ENCODE measurements around the gene PYGB.
A peak's percentile ranks its signal among the peaks of the same experiment; 100 is the strongest.
"Not testable (repeated sequence)": the region's sequence is repeated elsewhere in the genome, so short reads cannot be mapped to it uniquely, and the experiment has no call there.

PYGB gene

GRCh38 chr20:25296094-25297093 is 48.5 kb downstream of the PYGB start:
- DNase-seq = peak; percentile 11

DNA sequence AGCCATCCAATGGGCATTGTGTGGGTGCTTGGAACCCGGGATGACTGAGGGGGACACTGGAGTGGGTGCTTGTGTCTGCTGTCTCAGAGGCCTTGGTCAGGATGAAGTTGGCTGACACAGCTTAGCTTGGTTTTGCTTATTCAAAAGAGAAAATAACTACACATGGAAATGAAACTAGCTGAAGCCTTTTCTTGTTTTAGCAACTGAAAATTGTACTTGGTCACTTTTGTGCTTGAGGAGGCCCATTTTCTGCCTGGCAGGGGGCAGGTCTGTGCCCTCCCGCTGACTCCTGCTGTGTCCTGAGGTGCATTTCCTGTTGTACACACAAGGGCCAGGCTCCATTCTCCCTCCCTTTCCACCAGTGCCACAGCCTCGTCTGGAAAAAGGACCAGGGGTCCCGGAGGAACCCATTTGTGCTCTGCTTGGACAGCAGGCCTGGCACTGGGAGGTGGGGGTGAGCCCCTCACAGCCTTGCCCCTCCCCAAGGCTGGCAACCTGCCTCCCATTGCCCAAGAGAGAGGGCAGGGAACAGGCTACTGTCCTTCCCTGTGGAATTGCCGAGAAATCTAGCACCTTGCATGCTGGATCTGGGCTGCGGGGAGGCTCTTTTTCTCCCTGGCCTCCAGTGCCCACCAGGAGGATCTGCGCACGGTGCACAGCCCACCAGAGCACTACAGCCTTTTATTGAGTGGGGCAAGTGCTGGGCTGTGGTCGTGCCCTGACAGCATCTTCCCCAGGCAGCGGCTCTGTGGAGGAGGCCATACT is 49.4 kb downstream of the PYGB start:
- no peak for DNase-seq

DNA sequence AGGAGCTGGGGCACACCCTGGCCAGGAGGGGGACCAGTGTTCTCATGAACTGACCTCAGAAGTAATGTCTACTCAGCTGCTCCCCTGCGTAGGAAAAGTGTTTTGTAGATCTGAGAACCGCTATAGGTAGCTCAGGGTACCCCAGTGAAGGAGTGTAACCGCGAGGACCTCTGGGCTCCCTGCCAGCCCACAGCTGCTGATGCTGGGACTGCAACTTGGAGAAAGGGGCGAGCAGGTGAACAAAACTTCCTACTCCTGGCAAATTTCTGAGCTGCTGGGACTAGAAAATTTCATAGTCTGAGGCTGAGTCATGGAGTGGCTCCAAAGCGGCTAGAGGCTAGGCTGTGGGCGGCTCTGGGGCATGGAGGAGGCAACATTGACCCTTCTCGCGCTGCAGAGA is 51.9 kb downstream of the PYGB start:
- DNase-seq = peak; percentile 21

DNA sequence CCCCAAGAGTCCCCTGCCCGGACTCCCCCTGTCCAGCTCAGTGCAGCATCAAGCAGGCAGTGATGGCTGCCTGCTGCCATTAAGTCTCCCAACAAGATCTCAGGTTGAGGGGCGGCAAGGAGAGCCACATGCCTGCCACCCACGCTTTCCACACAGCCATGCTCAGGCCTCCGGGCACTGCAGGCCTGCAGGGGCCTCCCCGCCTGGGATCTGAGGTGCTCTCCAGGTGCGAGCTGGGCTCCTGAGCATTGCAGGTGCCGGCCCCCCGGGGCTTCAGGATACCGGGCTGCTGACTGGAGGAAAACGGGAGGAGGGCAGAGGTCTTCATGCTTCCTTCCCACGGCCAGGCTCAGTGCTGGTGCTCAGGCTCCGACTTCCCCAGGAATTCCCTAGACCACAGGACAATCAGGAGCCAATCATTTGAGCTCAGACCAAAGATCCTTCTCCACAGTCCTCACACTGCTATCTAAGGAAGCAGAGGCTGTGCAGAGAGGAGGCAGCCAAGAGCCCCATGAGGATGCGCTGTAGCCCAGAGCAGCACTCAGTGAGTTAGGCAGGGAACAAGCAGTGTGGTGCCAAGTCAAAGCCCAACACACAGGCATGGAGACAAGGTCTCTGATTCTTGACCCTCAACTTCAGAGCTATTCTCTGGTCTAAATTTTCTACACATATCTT is 52.7 kb downstream of the PYGB start:
- no peak for DNase-seq

DNA sequence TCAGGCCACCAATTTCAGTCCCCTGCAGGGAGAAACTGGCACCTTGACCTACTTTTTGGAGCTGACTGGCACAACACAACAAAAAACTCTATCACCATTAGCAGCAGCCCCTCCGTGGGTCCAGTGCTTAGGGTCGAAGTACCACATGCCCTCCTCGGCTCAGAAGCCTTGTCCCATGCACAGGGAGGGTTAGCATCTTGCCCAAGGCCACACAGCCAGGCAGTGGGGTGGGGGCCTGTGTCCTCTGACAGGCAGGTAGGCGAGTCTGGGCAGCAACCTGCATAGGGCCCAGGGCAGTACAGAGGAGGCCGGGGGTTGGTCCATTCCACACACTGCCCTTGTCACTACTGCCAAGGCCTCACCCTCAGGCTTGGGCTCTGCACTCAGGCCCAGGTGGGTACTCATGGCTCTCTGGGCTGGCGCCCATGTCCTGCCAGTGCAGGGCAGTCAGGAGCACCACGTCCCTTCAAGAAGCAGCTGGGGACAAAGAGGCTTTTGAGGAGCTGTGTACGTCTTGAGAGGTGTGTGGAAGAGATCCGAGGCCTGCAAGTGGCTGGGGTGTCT is 53.6 kb downstream of the PYGB start:
- DNase-seq = no peak

DNA sequence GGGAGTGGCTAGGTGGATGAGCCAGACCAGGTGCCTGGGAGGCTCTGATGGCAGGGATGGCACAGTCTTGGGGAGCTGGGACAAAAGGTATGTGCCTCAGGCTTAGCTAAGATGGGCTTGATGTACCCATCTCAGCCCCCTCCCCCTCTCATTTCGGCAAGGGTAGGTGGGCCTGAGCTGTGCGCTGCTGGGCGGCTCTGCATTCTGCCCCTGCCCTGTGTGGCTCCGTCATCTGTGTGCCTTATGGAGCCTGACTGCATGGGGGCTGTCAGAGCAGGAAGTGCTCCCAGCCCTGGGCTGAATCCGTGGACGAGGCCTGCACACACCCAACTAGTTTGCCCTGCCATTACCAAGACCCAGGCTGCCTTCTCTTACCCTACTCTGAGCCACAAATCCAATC is 54.7 kb downstream of the PYGB start:
- no peak for DNase-seq

DNA sequence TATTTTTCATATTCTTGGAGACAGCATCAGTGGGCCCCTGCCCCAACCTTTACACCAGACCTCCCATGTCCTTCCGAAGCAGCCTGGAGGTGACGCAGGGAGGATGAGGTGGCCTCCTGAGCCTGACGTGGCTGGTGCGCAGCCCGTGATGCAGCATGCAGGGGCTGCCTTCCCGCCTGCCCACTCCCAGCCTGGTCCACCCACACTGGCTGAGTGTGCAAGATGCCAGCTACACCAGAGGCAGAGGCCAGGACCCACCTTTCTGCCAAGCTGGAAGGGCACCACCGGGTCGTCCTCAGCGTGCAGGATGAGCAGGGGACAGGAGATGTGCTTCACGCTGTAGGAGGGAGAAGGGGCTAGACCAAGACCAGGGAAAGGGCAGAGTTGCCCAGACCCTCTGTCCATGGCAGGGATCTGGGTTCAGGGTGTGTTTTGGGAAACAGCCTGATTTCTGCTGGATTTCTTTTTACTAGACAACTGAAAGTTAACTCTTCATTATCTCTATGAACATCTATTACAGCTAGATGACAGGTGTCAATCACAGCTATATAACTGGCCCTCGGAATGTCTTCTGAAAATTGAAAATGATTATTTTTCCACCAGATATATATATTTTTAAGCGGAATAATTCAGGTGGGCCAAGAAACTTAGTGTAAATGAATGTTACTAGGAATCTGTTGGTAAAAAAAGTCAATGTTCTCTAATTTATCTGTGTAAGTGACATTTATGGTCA is 55.6 kb downstream of the PYGB start:
- DNase-seq = no peak

DNA sequence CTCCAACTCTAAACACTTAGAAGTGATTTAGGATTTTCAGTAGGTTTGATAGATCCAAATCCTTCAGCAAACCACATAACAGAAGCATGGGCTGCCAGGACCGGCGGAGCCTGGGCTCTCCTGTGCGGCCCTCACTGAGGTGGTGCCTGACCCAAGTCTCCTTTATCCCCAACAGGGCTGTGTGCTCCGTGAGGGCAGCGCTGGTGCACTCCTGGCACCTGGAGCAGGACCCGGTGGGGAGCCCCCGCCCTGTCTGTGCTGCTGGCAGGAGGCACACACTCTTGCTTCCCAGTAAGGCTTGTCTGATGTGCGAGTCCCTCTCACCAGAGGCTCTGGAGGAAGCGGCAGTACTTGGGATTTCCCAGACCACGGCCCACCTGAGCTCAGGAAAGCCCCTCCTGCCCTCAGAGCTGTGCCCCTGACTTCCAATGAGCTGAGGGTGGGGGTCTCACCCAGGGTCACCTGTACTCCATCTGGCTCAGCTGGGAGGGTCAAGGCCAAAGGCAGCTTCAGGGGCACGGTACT is 56.2 kb downstream of the PYGB start:
- no peak for DNase-seq

GRCh38 chr20:25306991-25307903 is 59.4 kb downstream of the PYGB start:
- DNase-seq = no peak

DNA sequence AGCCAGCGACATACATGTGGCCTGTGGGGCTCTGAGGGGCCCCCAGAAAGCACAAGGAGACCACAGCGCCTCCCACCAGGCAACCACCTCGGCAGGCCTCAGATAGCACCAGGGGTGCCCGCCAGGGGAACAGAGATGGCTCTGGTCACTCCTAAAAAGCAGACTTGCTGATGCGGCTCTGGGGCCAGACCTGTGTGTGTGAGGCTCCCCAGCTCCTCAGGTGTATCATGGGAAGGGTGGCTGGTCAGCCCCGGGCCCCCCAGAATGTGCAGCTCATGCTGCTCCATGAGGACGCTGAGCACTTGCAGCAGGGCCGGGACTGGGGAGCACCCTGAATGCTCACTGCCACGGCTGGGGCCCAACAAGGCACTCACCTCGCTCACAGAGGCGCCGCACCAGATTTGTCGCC is 60.2 kb downstream of the PYGB start:
- DNase-seq = no peak

GRCh38 chr20:25308671-25309394 is 60.9 kb downstream of the PYGB start:
- DNase-seq = peak; percentile 86

DNA sequence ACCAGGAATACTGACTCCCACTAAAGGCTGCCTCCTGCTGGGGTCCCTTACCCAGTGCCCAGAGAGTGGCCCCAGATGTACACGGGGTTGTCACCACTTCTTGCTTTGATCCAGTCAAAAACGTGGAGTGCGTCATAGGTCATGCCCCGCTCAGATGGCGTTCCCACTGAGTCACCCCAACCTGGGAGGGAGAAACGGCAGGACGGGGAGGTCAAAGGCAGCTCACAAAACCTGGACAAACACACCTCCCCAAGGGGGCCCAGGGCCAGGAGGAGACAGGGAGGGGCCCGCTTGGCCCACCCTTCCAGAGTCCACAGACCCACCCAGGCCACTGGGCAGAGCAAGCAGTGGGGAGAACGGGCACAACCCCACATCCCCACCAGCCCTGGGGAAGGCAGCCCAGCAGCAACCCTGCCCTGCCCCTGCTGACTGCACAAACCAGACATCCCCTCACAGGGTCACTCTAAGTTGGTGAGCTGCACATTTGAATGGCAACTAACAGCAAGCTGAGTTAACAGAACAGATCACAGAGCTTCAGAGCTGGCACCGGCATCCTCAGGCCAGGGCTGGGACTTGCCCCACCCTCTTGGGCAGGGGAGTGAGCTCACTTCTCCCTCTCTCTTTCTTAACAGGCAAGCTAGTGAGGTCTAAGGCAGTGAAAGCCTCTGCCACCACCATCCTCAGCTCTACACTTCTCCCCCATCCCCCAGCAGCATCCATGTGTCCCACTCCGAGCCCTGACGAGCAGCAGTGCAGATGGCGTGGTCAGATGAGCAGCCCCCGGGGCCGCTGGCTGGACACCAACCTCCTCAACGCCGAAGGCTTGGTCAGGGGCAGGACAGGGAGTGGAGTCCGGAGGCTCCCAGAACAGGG is 61.7 kb downstream of the PYGB start:
- peak; percentile 94 for DNase-seq

DNA sequence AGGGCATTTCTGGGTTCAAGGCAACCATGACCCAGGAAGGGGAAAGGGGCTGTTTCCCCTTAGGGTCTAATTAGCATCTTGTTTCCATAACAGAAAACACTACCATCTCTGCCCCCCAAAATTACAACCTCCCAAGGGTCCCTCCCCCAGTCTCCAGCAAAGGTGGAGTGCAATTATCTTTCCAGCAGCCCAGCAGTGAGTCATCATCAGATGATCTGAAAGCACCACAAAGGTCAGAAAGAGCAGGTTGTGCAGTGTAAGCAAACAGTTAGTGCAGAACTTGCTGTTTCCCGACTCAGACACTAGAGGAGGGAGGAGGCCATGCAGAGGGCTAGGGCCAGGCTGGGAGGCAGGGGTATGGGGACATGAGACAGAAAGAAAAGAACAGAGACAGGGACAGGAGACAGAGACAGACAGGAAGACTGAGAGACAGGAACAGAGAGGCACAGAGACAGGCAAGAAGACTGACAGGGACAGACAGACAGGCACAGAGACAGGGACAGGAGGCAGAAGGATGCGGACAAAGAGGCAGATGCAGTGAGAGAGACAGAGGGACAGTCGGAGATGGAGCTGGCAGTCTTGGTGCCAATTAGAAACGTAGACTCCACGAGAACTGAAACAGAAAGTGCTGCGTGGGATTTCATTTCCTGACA is 62.5 kb downstream of the PYGB start:
- DNase-seq = peak; percentile 96

DNA sequence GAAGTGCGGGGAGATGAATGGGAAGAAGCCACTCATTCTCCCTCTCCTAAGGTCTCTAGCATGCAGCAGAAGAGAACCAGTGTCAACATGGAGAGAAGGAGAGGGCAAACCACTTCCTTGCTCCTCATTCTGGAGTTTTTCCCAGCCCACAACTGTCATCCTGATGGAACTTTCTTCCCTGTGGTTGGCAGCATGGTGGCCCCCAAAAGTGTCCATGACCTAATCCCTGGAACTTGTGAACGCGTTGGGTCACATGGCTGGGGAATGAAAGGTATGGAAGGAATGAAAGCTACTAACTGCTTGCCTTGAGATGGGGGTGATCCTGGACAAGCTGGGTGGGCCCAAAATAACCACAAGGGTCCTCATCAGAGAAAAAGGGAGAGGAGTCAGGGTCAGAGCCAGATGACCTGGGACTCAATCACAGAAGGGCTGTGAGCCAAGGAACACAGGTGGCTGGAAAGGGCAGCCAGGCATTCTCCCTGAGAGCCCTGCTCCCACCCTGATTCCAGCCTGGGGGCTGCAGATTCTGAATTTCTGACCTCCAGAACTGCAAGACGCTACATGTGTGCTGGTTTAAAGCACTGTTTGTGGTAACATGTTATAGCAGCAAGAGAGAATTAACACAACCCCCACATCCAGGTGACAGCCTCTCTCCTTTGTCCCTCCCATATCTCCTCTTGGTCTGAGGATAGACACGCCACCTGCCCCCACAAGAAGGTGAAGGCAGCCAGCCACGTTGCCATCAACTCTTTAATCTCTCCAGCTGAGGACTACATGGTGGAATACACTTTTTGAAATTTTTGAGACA is 63.2 kb downstream of the PYGB start:
- DNase-seq = peak; percentile 86

DNA sequence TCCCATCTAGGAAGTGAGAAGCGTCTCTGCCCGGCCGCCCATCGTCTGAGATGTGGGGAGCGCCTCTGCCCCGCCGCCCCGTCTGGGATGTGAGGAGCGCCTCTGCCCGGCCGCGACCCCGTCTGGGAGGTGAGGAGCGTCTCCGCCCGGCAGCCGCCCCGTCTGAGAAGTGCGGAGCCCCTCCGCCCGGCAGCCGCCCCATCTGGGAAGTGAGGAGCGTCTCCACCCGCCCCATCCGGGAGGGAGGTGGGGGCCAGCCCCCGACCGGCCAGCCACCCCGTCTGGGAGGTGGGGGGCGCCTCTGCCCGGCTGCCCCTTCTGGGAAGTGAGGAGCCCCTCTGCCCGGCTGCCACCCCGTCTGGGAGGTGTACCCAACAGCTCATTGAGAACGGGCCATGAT is 64.8 kb downstream of the PYGB start:
- not testable (repeated sequence) for DNase-seq

DNA sequence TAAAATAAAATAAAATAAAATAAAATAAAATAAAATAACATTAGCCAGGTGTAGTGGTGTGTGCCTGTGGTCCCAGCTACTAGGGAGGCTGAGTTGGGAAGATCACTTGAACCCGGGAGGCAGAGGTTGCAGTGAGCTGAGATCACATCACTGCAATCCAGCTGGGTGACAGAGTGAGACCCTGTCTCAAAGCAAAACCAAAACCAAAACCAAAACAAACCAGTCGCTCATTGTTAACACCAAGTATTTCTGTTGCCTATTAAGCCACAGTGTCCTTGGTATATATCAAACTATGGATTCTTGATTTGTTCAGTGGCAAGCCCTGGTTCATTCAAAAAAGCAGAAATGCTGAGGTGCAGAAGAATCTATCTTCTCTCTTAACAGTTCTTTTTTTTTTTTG is 65.7 kb downstream of the PYGB start:
- no peak for DNase-seq
